RWPE1 (cell line): ENCODE results near the gene GSTM4.
"Not testable (repeated sequence)": the region's sequence is repeated elsewhere in the genome, so short reads cannot be mapped to it uniquely, and the experiment has no call there.

Experiments
- CTCF ChIA-PET: fragments of 350-600 bp; sonication (Branson Sonifier 250); formaldehyde crosslinking; extraction: SDS; loops from one replicate; lab custom pipeline; 2021; lab: Yijun Ruan, JAX
- POLR2A ChIA-PET: fragments of 400-600 bp; formaldehyde crosslinking; extraction: SDS; loops from one replicate; lab custom pipeline; 2020; ENCODE audit warnings: antibody characterized with exemption; ENCODE audit not compliant: low non-redundant PET; lab: Yijun Ruan, JAX
- DNase-seq: peaks from one replicate; pipeline ENCODE4 v3.0.0; 2012; ENCODE audit warnings: low spot score
- H3K27ac ChIP-seq: fragments of 450-650 bp; 2 replicates; pipeline ENCODE4 v1.5.1; 2017
- TF ChIP-seq, protein P1 (sequence below): fragments of 450-650 bp; conservative IDR thresholded peaks from 2 replicates; pipeline ENCODE4 v1.5.1; 2017; ENCODE audit warnings: low read depth, mild to moderate bottlenecking

Gene GSTM4

DNA sequence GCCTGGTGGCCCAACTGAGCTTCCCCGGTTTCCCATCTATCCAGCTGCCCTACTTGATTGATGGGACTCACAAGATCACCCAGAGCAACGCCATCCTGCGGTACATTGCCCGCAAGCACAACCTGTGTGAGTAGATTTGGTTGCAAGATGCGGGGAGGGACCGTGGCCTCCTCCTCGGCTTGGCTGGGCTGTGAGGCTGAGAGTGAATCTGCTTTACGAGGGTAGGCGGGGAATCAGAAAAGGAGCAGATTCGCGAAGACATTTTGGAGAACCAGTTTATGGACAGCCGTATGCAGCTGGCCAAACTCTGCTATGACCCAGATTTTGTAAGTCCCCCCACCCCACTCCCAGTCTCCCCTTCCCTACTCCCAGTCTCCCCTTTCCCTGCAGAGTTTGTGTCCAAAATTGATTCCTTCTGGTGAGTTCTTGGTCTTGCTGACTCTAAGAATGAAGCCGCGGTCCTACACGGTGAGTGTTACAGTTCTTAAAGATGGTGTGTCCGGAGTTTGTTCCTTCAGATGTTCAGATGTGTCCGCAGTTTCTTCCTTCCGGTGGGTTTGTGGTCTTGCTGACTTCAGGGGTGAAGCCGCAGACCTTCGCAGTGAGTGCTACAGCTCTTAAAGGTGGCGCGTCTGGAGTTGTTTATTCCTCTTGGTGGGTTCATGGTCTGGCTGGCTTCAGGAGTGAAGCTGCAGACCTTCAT, 13.5 kb downstream of the GSTM4 start:
- POLR2A ChIA-PET: no interaction called here
- CTCF ChIA-PET: interaction anchor here (1.0 kb wide), 1 partner anchor 20 kb away, joined by 4 read pairs; no protein-coding TSS in a partner anchor
- TF ChIP-seq, protein P1, sequence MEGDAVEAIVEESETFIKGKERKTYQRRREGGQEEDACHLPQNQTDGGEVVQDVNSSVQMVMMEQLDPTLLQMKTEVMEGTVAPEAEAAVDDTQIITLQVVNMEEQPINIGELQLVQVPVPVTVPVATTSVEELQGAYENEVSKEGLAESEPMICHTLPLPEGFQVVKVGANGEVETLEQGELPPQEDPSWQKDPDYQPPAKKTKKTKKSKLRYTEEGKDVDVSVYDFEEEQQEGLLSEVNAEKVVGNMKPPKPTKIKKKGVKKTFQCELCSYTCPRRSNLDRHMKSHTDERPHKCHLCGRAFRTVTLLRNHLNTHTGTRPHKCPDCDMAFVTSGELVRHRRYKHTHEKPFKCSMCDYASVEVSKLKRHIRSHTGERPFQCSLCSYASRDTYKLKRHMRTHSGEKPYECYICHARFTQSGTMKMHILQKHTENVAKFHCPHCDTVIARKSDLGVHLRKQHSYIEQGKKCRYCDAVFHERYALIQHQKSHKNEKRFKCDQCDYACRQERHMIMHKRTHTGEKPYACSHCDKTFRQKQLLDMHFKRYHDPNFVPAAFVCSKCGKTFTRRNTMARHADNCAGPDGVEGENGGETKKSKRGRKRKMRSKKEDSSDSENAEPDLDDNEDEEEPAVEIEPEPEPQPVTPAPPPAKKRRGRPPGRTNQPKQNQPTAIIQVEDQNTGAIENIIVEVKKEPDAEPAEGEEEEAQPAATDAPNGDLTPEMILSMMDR: no peak
- no peak for DNase-seq
- H3K27ac ChIP-seq: no peak overlapping the region

DNA sequence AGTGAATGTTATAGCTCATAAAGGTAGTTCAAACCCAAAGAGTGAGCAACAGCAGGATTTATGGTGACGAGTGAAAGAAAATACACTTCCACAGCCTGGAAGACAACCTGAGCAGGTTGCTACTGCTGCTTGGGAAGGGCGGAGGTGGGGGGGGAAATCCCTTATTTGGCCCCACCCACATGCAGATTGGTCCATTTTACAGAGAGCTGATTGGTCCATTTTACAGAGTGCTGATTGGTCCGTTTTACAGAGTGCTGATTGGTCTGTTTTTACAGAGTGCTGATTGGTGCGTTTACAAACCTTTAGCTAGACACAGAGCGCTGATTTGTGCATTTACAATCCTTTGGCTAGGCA, 14.0 kb downstream of the GSTM4 start:
- H3K27ac ChIP-seq, POLR2A ChIA-PET, DNase-seq: not testable (repeated sequence)
- CTCF ChIA-PET: interaction anchor here (1.0 kb wide), 1 partner anchor 20 kb away, joined by 4 read pairs; no protein-coding TSS in a partner anchor

DNA sequence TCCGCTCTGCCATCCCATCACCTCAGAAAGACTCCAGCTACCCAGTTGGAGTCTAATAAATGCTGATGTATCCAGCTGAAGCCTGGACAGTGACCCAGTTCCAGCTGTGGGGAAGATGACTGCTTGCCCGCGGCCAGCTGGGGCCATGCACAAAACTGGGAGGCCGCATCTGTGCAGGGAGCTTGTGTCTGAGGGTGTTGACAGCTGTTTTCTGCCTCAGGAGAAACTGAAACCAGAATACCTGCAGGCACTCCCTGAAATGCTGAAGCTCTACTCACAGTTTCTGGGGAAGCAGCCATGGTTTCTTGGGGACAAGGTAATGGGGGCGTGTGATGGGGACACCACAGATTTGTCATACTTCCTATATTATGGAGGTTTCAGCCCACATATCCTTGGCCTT, 15.2 kb downstream of the GSTM4 start:
- H3K27ac ChIP-seq: no peak overlapping the region
- DNase-seq: no peak
- TF ChIP-seq, protein P1: no peak
- ChIA-PET POLR2A (no interaction called here), CTCF (interaction anchor here (0.7 kb wide), 1 partner anchor 69 kb away, joined by 3 read pairs; no protein-coding TSS in a partner anchor)

DNA sequence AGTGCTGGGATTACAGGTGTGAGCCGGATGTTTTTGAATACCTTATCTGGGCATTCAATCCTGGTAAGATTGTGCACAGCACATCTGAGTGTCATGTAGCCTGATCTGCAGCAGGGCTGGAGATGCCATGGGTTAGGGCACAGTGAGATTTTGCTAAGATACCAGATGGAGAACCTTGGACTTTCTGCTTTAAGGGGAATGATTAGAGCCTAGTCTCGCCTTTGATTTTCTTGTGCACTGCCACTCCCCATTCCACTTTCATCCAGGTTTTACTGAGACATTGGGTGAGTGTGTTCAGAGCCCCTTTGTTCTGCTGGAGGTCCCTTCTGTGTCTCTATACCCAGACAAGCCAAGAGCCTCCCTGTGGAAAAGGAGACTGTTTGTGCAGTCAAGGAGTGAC, 18.0 kb downstream of the GSTM4 start:
- POLR2A ChIA-PET, H3K27ac ChIP-seq, DNase-seq, CTCF ChIA-PET: not testable (repeated sequence)

DNA sequence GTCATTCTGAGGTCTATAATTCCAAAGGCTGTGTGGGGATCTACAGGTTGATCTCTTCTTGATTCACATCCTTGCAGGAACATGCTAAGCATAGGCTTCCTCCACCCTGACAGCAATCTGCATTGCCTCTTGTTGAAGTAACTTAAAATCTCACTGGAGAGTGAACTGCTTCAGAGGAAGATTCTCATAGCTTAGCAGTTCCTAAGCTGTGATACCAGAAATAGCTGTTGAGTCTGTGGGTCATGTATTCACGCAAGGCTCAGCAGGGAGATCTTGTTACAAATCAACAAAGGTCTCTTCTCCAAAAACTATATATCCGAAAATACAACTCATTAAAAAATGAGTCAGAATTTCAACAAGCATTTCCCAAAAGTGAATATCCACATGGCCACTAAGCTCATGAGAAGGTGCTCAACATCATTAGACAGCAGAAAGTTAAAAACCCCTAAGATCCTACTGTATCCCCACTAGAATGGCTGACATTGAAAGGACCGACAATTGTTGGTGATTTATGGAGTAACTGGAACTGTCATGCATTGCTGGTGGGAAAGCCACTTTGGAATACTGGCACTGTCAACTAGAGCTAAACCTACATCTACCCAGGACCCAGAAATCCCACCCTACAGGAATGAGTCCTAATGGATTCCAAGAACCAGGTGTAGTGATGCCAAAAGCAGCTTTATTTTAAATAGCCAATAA, 20.9 kb downstream of the GSTM4 start:
- POLR2A ChIA-PET, DNase-seq, CTCF ChIA-PET: not testable (repeated sequence)

DNA sequence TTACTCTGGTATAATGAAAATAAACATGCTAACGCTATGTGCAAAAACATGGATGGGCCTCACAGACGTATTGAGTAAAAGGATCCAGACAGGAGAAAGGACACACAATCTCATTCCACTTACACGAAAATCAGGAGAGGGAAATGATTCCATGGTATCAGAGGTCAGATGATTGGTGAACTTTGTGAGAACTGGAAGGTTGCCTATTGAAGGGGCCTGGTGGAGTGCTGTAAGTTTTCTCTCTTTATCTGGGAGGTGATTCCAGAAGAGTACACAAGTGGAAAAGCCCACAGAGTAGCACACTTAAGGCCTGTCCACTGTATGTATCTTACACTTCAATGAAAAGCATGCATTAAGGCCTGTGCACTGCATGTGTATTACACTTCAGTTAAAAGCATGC, 21.6 kb downstream of the GSTM4 start:
- H3K27ac ChIP-seq: no peak overlapping the region
- ChIA-PET CTCF (no interaction called here), POLR2A (no interaction called here)
- TF ChIP-seq, protein P1: no peak
- DNase-seq: no peak

More for the DNA sequence above, 20.9 kb downstream of the GSTM4 start:
- not testable (repeated sequence) for H3K27ac ChIP-seq

DNA sequence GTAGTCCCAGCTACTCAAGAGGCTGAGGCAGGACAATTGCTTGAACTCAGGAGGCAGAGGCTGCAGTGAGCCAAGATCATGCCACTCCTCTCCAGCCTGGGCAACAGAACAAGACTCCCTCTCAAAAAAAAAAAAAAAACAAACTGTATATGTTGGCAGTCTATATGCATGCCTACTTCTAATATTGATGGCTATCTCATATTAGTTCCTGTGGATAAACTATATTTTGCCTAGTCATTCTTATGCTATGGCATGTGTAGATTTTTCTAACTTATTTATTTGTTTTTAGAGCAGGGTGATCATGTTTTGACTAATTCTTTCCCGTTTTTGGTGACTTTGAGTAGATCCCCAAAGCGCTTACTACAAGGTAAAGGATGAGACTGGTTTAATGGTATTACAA, 22.7 kb downstream of the GSTM4 start:
- DNase-seq, POLR2A ChIA-PET, H3K27ac ChIP-seq, CTCF ChIA-PET: not testable (repeated sequence)

DNA sequence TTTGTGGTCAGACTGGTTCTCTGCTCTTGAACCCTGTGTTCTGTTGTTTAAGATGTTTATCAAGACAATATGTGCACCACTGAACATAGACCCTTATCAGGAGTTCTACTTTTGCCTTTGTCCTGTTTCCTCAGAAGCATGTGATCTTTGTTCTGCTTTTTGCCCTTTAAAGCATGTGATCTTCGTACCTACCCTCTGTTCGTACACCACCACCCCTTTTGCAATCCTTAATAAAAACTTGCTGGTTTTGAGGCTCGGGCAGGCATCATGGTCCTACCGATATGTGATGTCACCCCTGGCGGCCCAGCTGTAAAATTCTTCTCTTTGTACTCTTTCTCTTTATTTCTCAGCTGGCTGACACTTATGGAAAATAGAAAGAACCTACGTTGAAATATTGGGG, 28.9 kb downstream of the GSTM4 start:
- CTCF ChIA-PET, DNase-seq, POLR2A ChIA-PET, H3K27ac ChIP-seq: not testable (repeated sequence)

DNA sequence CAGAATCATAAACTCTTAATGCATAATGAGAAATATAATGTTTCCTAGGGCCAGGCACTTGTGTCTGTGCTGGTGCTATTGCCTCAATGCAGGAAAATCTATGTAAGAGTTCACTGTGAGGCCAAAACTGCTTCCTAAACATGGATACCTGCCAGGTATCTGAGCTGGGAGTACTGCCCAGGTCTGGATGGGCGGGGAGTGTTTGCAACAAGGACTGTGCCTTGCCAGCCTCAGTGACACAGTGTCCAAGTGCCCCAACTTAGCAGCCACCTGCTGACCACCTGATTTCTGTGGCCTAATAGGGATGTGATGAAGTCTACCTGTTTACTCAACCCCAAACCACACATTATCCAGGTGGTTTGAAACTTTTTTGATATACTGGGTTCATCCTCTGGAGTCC, 29.5 kb downstream of the GSTM4 start:
- DNase-seq, CTCF ChIA-PET, H3K27ac ChIP-seq: not testable (repeated sequence)
- POLR2A ChIA-PET: interaction anchor here (0.6 kb wide), 1 partner anchor 31 kb away, joined by 6 read pairs; no protein-coding TSS in a partner anchor

DNA sequence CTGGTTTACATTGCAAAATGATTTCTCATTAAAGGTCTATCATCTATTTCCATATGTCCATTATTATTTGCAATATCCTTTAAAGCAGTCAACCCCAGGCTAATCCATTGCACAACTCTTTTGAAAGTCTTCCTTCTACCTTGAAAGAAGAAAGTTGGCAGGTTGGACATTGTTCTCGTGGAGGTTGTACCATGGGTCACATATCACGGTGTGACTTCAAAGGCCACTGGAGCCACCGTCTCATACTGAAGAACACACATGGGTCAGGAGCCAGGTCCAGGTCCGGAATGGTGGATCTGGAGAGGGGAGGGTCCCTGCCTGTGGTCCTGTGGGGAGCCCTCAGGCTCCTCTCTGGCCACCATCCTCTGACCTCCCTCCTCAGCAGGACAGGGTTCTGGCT, 30.0 kb downstream of the GSTM4 start:
- POLR2A ChIA-PET, DNase-seq, H3K27ac ChIP-seq, CTCF ChIA-PET: not testable (repeated sequence)

DNA sequence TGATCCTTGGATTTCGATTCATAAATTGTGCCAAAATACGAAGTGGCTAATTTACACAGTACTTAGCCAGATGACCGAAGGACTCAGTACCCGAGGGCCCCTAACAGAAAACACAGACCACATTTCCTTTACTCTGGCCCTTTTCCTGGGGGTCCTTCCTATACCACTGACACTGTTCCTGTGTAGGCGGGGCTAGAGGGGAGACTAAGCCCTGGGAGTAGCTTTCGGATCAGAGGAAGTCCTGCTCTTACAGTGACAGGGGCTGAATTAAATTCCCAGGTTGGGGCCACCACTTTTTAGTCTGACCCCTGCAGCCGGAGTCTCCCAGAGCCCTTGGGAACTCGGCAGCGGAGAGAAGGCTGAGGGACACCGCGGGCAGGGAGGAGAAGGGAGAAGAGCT, 31.2 kb downstream of the GSTM4 start:
- POLR2A ChIA-PET, CTCF ChIA-PET, H3K27ac ChIP-seq, DNase-seq: not testable (repeated sequence)
